Esophagus squamous epithelium (tissue), 5 donors: Measurements from ENCODE around the gene YEATS2. TPM values are rescaled to one million over a fixed set of nuclear protein-coding genes. Genes with fewer than 3 reads are reported as not detected.
A peak's percentile ranks its signal among the peaks of the same experiment; 100 is the strongest.
"Not testable (repeated sequence)": the region's sequence is repeated elsewhere in the genome, so short reads cannot be mapped to it uniquely, and the experiment has no call there.

ENCODE experiments used
- DNase-seq: peaks from one replicate; lab custom pipeline; 2025; lab: John Stamatoyannopoulos, UW
- H3K27ac ChIP-seq, 4 donors: fragments of 200-600 bp; sonication (generic); one replicate each; pipeline ENCODE4 v1.5.1; 2016 to 2019; ENCODE audit warnings: mild to moderate bottlenecking in 1 of 4
- H3K27me3 ChIP-seq, 4 donors: fragments of 200-600 bp; sonication (generic); 1 replicate in 3 of 4; 2 replicates in 1 of 4; pipeline versions ENCODE4 v1.5.1 to v1.6.0; 2017 to 2021; ENCODE audit warnings: antibody characterized with exemption in 1 of 4
- H3K36me3 ChIP-seq, 3 donors: fragments of 200-600 bp; sonication (generic); one replicate each; pipeline ENCODE4 v1.5.1; 2016 to 2019
- H3K4me1 ChIP-seq, 3 donors: fragments of 200-600 bp; sonication (generic); one replicate each; pipeline ENCODE4 v1.5.1; 2017 to 2019
- H3K4me3 ChIP-seq, 4 donors: fragments of 200-600 bp; sonication (generic); 1 replicate in 3 of 4; 2 replicates in 1 of 4; pipeline ENCODE4 v1.5.1; 2016 to 2019; ENCODE audit warnings: mild to moderate bottlenecking in 2 of 4, moderate library complexity in 1 of 4
- H3K9me3 ChIP-seq, 3 donors: fragments of 200-600 bp; sonication (generic); one replicate each; pipeline ENCODE4 v1.5.1; 2016 to 2019
- POLR2A ChIP-seq, 4 donors: fragments of 450-650 bp; IDR thresholded peaks; one replicate each; pipeline ENCODE4 v1.6.1; 2017; ENCODE audit warnings: antibody characterized with exemption in 4 of 4, mild to moderate bottlenecking in 4 of 4, moderate library complexity in 3 of 4
- WGBS, 2 donors: methylation state at CpG; one replicate each; pipeline ENCODE4 v1.1.5; 2018; 5-methylcytosine and 5-hydroxymethylcytosine counted together
- intact Hi-C: fragments of 100-400 bp; cut with DNase I; formaldehyde crosslinking; loops from one replicate; pipeline ENCODE4 v1.15.0; 2022
- total RNA-seq, 4 donors: library from RNA; depleted of rRNA; stranded (reverse); fragments of >200 nt; gene quantifications; one replicate each; pipeline ENCODE4 v1.1.0, GENCODE V29; 2016
- TF ChIP-seq, protein P1 (sequence below), 6 experiments: fragments of 450-650 bp in 4 of 6; fragments of 200-600 bp in 2 of 6; sonication (generic) in 2 of 6; IDR thresholded peaks; one replicate each; pipeline ENCODE4 v1.5.1; 2016 to 2019; ENCODE audit warnings: antibody characterized with exemption in 6 of 6, mild to moderate bottlenecking in 4 of 6, moderate library complexity in 4 of 6
- donor health status: DM: yes; HTN: yes; CAD: no.

The YEATS2 gene
- total RNA-seq, 4 donors from 2014 or later = 10.1 to 23.7 (median 15.5) TPM

DNA sequence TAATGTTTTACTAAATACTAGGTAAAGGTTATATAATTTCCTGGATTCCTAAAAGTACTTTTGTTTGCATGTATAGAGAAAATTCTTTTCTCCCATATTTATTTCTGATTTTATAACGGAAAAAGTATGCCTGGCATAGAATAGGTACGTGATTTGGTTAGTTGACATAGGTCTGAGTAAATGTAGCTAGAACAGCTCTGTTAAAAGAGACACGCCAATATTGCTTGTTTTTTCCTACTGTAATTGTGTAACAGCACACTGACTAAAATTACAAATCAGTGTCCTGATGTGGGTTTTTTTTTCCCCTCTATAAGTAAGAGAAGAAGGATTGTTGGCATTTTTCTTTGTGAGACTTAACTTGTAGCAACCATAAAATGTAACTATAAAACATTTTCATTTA, 35.5 kb upstream of the YEATS2 start:
- intact Hi-C loops = no loop called here
- H3K27me3 ChIP-seq = no peaks in the 10 kb centered on the region
- peaks cover 0 to 67% (median 0%) of the 10 kb centered on the region in 3 donors for H3K36me3 ChIP-seq
- TF ChIP-seq, protein P1, sequence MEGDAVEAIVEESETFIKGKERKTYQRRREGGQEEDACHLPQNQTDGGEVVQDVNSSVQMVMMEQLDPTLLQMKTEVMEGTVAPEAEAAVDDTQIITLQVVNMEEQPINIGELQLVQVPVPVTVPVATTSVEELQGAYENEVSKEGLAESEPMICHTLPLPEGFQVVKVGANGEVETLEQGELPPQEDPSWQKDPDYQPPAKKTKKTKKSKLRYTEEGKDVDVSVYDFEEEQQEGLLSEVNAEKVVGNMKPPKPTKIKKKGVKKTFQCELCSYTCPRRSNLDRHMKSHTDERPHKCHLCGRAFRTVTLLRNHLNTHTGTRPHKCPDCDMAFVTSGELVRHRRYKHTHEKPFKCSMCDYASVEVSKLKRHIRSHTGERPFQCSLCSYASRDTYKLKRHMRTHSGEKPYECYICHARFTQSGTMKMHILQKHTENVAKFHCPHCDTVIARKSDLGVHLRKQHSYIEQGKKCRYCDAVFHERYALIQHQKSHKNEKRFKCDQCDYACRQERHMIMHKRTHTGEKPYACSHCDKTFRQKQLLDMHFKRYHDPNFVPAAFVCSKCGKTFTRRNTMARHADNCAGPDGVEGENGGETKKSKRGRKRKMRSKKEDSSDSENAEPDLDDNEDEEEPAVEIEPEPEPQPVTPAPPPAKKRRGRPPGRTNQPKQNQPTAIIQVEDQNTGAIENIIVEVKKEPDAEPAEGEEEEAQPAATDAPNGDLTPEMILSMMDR (IDR thresholded peaks at IDR 0.05) = no peak
- no peak for TF ChIP-seq POLR2A (IDR thresholded peaks at IDR 0.05)
- peaks cover 0 to 3% (median 0%) of the 10 kb centered on the region in 3 donors for H3K4me1 ChIP-seq
- DNase-seq = no peak
- WGBS, 2 donors = 72 to 87% methylated on average over 3 of the region's 3 CpGs
- no peaks in the 10 kb centered on the region for H3K9me3 ChIP-seq
- no peak overlapping the region for H3K27ac ChIP-seq
- H3K4me3 ChIP-seq = no peak overlapping the region

DNA sequence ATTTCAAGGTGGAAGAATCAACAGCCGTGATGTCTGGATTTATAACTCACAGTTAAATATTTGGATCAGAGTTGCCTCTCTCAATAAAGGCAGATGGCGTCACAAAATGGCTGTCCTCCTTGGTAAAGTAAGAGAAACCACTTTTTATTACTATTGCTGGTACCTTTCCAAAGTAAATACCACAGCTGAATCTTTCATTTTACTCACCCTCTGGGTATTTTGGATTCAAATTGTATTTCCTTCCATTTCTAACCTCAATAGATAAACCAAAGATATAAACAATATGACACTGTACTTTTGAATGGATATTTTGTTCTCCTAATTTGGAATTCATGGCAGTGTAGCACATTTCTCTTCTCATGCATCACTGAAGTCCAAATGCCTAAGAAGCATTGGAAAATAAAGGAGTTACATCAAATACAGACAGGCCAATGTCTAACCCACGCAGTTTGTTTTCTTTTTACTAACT, 32.6 kb upstream of the YEATS2 start:
- Histone ChIP-seq H3K4me3 (no peak overlapping the region), H3K4me1 (peaks cover 0 to 3% (median 0%) of the 10 kb centered on the region in 3 donors), H3K9me3 (no peaks in the 10 kb centered on the region), H3K27me3 (no peaks in the 10 kb centered on the region), H3K27ac (peak overlapping the region in 2 of 4 donors; percentile 35 to 40), H3K36me3 (peaks cover 0 to 72% (median 6%) of the 10 kb centered on the region in 3 donors)
- intact Hi-C loops = no loop called here
- 36 to 53% methylated on average over 3 of the region's 3 CpGs for WGBS, 2 donors
- DNase-seq = no peak
- TF ChIP-seq, protein P1 (IDR thresholded peaks at IDR 0.05) = no peak
- no peak for TF ChIP-seq POLR2A (IDR thresholded peaks at IDR 0.05)

- Histone ChIP-seq H3K36me3 (peaks cover 0 to 59% (median 0%) of the 10 kb centered on the region in 3 donors), H3K27ac (no peak overlapping the region), H3K4me1 (no peaks in the 10 kb centered on the region), H3K4me3 (no peak overlapping the region), H3K9me3 (no peaks in the 10 kb centered on the region), H3K27me3 (no peaks in the 10 kb centered on the region)
- 95 to 100% methylated on average over 3 of the region's 3 CpGs for WGBS, 2 donors
- TF ChIP-seq, protein P1 (IDR thresholded peaks at IDR 0.05) = no peak
- TF ChIP-seq POLR2A (IDR thresholded peaks at IDR 0.05) = no peak
- intact Hi-C loops = no loop called here
- no peak for DNase-seq
These were observed 17.5 kb upstream of the YEATS2 start for GRCh38 chr3:183680061-183680460.

DNA sequence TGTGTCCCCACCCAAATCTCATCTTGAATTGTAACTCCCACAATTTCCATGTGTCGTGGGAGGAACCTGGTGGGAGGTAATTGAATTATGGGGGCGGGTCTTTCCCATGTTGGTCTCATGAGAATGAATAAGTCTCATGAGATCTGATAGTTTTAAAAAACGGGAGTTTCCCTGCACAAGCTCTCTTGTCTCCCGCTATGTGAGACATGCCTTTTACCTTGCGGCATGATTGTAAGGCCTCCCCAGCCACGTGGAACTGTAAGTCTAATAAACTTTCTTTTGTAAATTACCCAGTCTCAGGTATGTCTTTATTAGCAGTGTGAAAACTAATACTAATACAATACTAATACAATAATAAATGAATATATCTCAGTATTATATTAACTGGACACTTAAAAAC, 9.9 kb upstream of the YEATS2 start:
- H3K9me3 ChIP-seq = no peaks in the 10 kb centered on the region
- no peak overlapping the region for H3K27ac ChIP-seq
- intact Hi-C loops = no loop called here
- H3K4me3 ChIP-seq = no peak overlapping the region
- no peaks in the 10 kb centered on the region for H3K4me1 ChIP-seq
- WGBS, 2 donors = 80 to 82% methylated on average over 6 of the region's 6 CpGs
- peaks cover 0 to 5% (median 0%) of the 10 kb centered on the region in 3 donors for H3K36me3 ChIP-seq
- TF ChIP-seq POLR2A (IDR thresholded peaks at IDR 0.05) = no peak
- TF ChIP-seq, protein P1 (IDR thresholded peaks at IDR 0.05) = no peak
- H3K27me3 ChIP-seq = no peaks in the 10 kb centered on the region
- no peak for DNase-seq

- DNase-seq = no peak
- Histone ChIP-seq H3K4me3 (no peak overlapping the region), H3K36me3 (no peaks in the 10 kb centered on the region), H3K4me1 (no peaks in the 10 kb centered on the region), H3K9me3 (no peaks in the 10 kb centered on the region), H3K27me3 (no peaks in the 10 kb centered on the region), H3K27ac (no peak overlapping the region)
- TF ChIP-seq, protein P1 (IDR thresholded peaks at IDR 0.05) = no peak
- no peak for TF ChIP-seq POLR2A (IDR thresholded peaks at IDR 0.05)
- WGBS, 2 donors = 42 to 64% methylated on average over 3 of the region's 3 CpGs
- intact Hi-C loops = no loop called here
These were observed 8.7 kb upstream of the YEATS2 start for GRCh38 chr3:183688874-183689273.

DNA sequence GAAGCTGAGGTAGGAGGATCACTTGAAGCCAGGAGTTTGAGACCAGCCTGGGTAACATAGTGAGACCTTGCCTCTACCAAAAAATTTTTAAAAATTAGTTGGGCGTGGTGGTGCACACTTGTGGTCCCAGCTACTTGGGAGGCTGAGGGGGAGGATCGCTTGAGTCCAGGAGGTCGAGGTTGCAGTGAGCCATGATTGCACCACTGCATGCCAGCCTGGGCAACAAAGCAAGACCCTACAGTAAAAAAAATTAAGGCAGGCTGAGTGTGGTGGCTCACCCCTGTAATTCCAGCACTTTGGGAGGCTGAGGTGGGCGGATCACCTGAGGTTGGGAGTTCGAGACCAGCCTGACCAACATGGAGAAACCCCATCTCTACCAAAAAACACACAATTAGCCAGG, 8.0 kb upstream of the YEATS2 start:
- H3K36me3 ChIP-seq, H3K27me3 ChIP-seq, H3K4me1 ChIP-seq, H3K27ac ChIP-seq, intact Hi-C loops, H3K9me3 ChIP-seq, H3K4me3 ChIP-seq, DNase-seq: not testable (repeated sequence)
- 86 to 91% methylated on average over 5 of the region's 5 CpGs for WGBS, 2 donors
